H1 (cell line): ENCODE results near the gene SH3RF3. TPM values are rescaled to one million over a fixed set of nuclear protein-coding genes. Genes with fewer than 3 reads are reported as not detected.

Experiments used
- CTCF ChIA-PET: fragments of 300-600 bp; sonication (Branson Sonifier 250); formaldehyde crosslinking; loops from one replicate; lab custom pipeline; 2021; ENCODE audit not compliant: partially characterized antibody; lab: Charles Lee
- POLR2A ChIA-PET: fragments of 300-600 bp; sonication (Branson Sonifier 250); formaldehyde crosslinking; loops from one replicate; lab custom pipeline; 2021; ENCODE audit warnings: inconsistent platforms; ENCODE audit not compliant: partially characterized antibody; lab: Charles Lee
- DNase-seq, 2 experiments: peaks; one replicate each; pipeline versions ENCODE4 v3.0.0 to v3.0.0-alpha.2; 2010 to 2022; ENCODE audit warnings: low spot score in 2 of 2, low read depth in 1 of 2, mixed read lengths in 1 of 2
- FAIRE-seq: peaks from 2 replicates; lab custom pipeline; 2011; peaks lifted over from hg19 to GRCh38; lab: Jason Lieb, UNC
- H2AFZ ChIP-seq: 2 replicates; pipeline ENCODE4 v1.8.1; 2012; ENCODE audit warnings: low read length, inconsistent platforms
- H2AK5ac ChIP-seq: 2 replicates; pipeline ENCODE4 v1.6.1; 2013; ENCODE audit warnings: low read depth, low read length
- H2BK120ac ChIP-seq: replicated peaks from 2 replicates; pipeline ENCODE3; 2013; ENCODE audit warnings: low read depth, low read length, inconsistent platforms
- H2BK12ac ChIP-seq: 2 replicates; pipeline ENCODE4 v1.6.1; 2013; ENCODE audit warnings: low read depth, low read length
- H2BK15ac ChIP-seq: 2 replicates; pipeline ENCODE4 v1.6.1; 2013; ENCODE audit warnings: low read length
- H2BK20ac ChIP-seq: 2 replicates; pipeline ENCODE4 v1.6.1; 2013; ENCODE audit warnings: low read length
- H2BK5ac ChIP-seq: 2 replicates; pipeline ENCODE4 v1.6.1; 2013; ENCODE audit warnings: low read depth, low read length
- H3K14ac ChIP-seq: 2 replicates; pipeline ENCODE4 v1.6.1; 2013; ENCODE audit warnings: inconsistent platforms; ENCODE audit not compliant: insufficient read length
- H3K18ac ChIP-seq: 2 replicates; pipeline ENCODE4 v1.6.1; 2013; ENCODE audit warnings: low read length; ENCODE audit errors: extremely low read depth
- H3K23ac ChIP-seq: 2 replicates; pipeline ENCODE4 v1.6.1; 2013; ENCODE audit warnings: inconsistent platforms; ENCODE audit not compliant: insufficient read length
- H3K23me2 ChIP-seq: 2 replicates; pipeline ENCODE4 v1.6.1; 2013; ENCODE audit warnings: low read depth, low read length
- H3K27ac ChIP-seq: 2 replicates; pipeline ENCODE4 v1.6.1; 2011; ENCODE audit warnings: low read depth, low read length, inconsistent platforms
- H3K27me3 ChIP-seq, 4 experiments: replicated peaks in 1 of 4; 1 replicate in 1 of 4; 2 replicates in 3 of 4; pipeline versions ENCODE4 v1.6.1 to v1.8.1; 2011 to 2013; ENCODE audit warnings: low read length in 3 of 4, mild to moderate bottlenecking in 3 of 4, inconsistent platforms in 2 of 4, mixed read lengths in 2 of 4, moderate library complexity in 1 of 4; ENCODE audit not compliant: control insufficient read depth in 3 of 4, insufficient read depth in 3 of 4; ENCODE audit errors: extremely low read depth in 1 of 4
- H3K36me3 ChIP-seq, 4 experiments: 2 replicates each; pipeline versions ENCODE4 v1.6.1 to v1.8.1; 2011 to 2013; ENCODE audit warnings: mild to moderate bottlenecking in 4 of 4, low read length in 3 of 4, moderate library complexity in 2 of 4, control low read depth in 1 of 4, inconsistent platforms in 1 of 4; ENCODE audit not compliant: insufficient read depth in 4 of 4, control insufficient read depth in 2 of 4
- H3K4ac ChIP-seq: replicated peaks from 2 replicates; pipeline ENCODE3; 2013; ENCODE audit warnings: low read length, low read depth, mixed read lengths, inconsistent platforms; ENCODE audit not compliant: insufficient read length
- H3K4me1 ChIP-seq, 4 experiments: replicated peaks in 1 of 4; 1 replicate in 1 of 4; 2 replicates in 3 of 4; pipeline versions ENCODE4 v1.6.1 to v1.8.1; 2011 to 2013; ENCODE audit warnings: low read length in 3 of 4, inconsistent platforms in 2 of 4, mixed read lengths in 1 of 4; ENCODE audit not compliant: insufficient read depth in 4 of 4, control insufficient read depth in 3 of 4
- H3K4me2 ChIP-seq, 2 experiments: 2 replicates each; pipeline versions ENCODE4 v1.6.1 to v1.8.1; 2011 to 2013; ENCODE audit warnings: low read depth in 2 of 2, low read length in 2 of 2, control low read depth in 1 of 2, inconsistent platforms in 1 of 2, mild to moderate bottlenecking in 1 of 2; ENCODE audit not compliant: insufficient read depth in 1 of 2
- H3K4me3 ChIP-seq, 4 experiments: fragments of 200-600, 300-600 bp in 1 of 4; sonication (generic), shearing (Covaris generic), sonication (Bioruptor Twin) in 1 of 4; 2 replicates each; pipeline versions ENCODE4 v1.5.1 to v1.8.1; 2011 to 2016; ENCODE audit warnings: low read length in 4 of 4, low read depth in 3 of 4, control low read depth in 2 of 4, inconsistent platforms in 2 of 4, mild to moderate bottlenecking in 2 of 4, mixed read lengths in 1 of 4, moderate library complexity in 1 of 4; ENCODE audit not compliant: insufficient read depth in 2 of 4; ENCODE audit errors: extremely low read depth in 1 of 4
- H3K56ac ChIP-seq: replicated peaks from 2 replicates; pipeline ENCODE3; 2013; ENCODE audit warnings: low read depth, mild to moderate bottlenecking, mixed read lengths, low read length, inconsistent platforms; ENCODE audit not compliant: insufficient read length
- H3K79me1 ChIP-seq: 2 replicates; pipeline ENCODE4 v1.6.1; 2013; ENCODE audit warnings: low read depth, low read length, control low read depth
- H3K79me2 ChIP-seq, 2 experiments: 2 replicates each; pipeline versions ENCODE4 v1.6.1 to v1.8.1; 2012 to 2013; ENCODE audit warnings: low read length in 2 of 2, mild to moderate bottlenecking in 2 of 2, inconsistent platforms in 1 of 2; ENCODE audit not compliant: insufficient read depth in 2 of 2, control insufficient read depth in 1 of 2
- H3K9ac ChIP-seq, 4 experiments: replicated peaks in 1 of 4; 1 replicate in 1 of 4; 2 replicates in 3 of 4; pipeline versions ENCODE4 v1.6.1 to v1.8.1; 2011 to 2013; ENCODE audit warnings: low read depth in 3 of 4, low read length in 3 of 4, control low read depth in 2 of 4, mild to moderate bottlenecking in 2 of 4, moderate library complexity in 2 of 4, inconsistent platforms in 1 of 4; ENCODE audit errors: extremely low read depth in 1 of 4
- H3K9me3 ChIP-seq, 2 experiments: 2 replicates each; pipeline versions ENCODE4 v1.6.1 to v1.8.1; 2012 to 2013; ENCODE audit warnings: mild to moderate bottlenecking in 2 of 2, moderate library complexity in 2 of 2, control low read depth in 1 of 2, inconsistent platforms in 1 of 2, low read depth in 1 of 2, low read length in 1 of 2, mixed read lengths in 1 of 2; ENCODE audit not compliant: insufficient read depth in 2 of 2
- H4K20me1 ChIP-seq, 2 experiments: replicated peaks in 1 of 2; 2 replicates each; pipeline versions ENCODE3 to v1.8.1; 2011 to 2013; ENCODE audit warnings: inconsistent platforms in 2 of 2, low read length in 2 of 2, mild to moderate bottlenecking in 1 of 2; ENCODE audit not compliant: insufficient read depth in 2 of 2, control insufficient read depth in 1 of 2
- H4K5ac ChIP-seq: 2 replicates; pipeline ENCODE4 v1.6.1; 2013; ENCODE audit warnings: low read length, low read depth, mixed read lengths, inconsistent platforms; ENCODE audit not compliant: insufficient read length
- H4K8ac ChIP-seq: 2 replicates; pipeline ENCODE4 v1.8.0; 2013; ENCODE audit warnings: mild to moderate bottlenecking, moderate library complexity, low read length, inconsistent platforms; ENCODE audit not compliant: insufficient read depth; ENCODE audit errors: extremely low read depth
- H4K91ac ChIP-seq: replicated peaks from 2 replicates; pipeline ENCODE3; 2013; ENCODE audit warnings: low read length, mixed read lengths, inconsistent platforms; ENCODE audit not compliant: insufficient read length
- EZH2 ChIP-seq: fragments of 200-600 bp; sonication (generic); IDR thresholded peaks from 2 replicates; pipeline ENCODE4 v1.7.1; 2012; ENCODE audit warnings: low read depth, mild to moderate bottlenecking, moderate library complexity, low read length, inconsistent platforms; ENCODE audit not compliant: severe bottlenecking
- GABPA ChIP-seq: IDR thresholded peaks from 2 replicates; pipeline ENCODE4 v1.6.1; 2011; ENCODE audit warnings: mild to moderate bottlenecking, low read length, moderate library complexity, borderline replicate concordance; ENCODE audit not compliant: insufficient read depth
- GTF2F1 ChIP-seq: IDR thresholded peaks from 2 replicates; pipeline ENCODE4 v1.6.1; 2012; ENCODE audit warnings: low read depth, low read length, improper control_type of control experiment, borderline replicate concordance
- JUND ChIP-seq: IDR thresholded peaks from 2 replicates; pipeline ENCODE4 v1.6.1; 2011; ENCODE audit warnings: mild to moderate bottlenecking, improper control_type of control experiment, low read length
- KDM4A ChIP-seq: IDR thresholded peaks from one replicate; pipeline ENCODE4 v1.7.1; 2012; ENCODE audit warnings: low read depth, mild to moderate bottlenecking, moderate library complexity, low read length, inconsistent platforms; ENCODE audit not compliant: severe bottlenecking
- RAD21 ChIP-seq, 2 experiments: IDR thresholded peaks in 1 of 2; conservative IDR thresholded peaks in 1 of 2; 2 replicates each; pipeline ENCODE4 v1.6.1; 2011; ENCODE audit warnings: low read depth in 2 of 2, low read length in 2 of 2, improper control_type of control experiment in 1 of 2, inconsistent platforms in 1 of 2, mild to moderate bottlenecking in 1 of 2, moderate library complexity in 1 of 2
- RBBP5 ChIP-seq: IDR thresholded peaks from 2 replicates; pipeline ENCODE4 v1.7.1; 2012; ENCODE audit warnings: low read depth, mild to moderate bottlenecking, inconsistent platforms, low read length, moderate library complexity, borderline replicate concordance
- RXRA ChIP-seq: IDR thresholded peaks from 2 replicates; pipeline ENCODE4 v1.6.1; 2011; ENCODE audit warnings: low read depth, mild to moderate bottlenecking, low read length, moderate library complexity; ENCODE audit not compliant: insufficient read depth
- SIN3A ChIP-seq, 2 experiments: IDR thresholded peaks in 1 of 2; conservative IDR thresholded peaks in 1 of 2; 2 replicates each; pipeline ENCODE4 v1.6.1; 2011 to 2012; ENCODE audit warnings: low read length in 2 of 2, improper control_type of control experiment in 1 of 2, low read depth in 1 of 2, mild to moderate bottlenecking in 1 of 2
- WGBS, 2 experiments: shearing (Covaris generic) in 1 of 2; methylation state at CpG; one replicate each; pipeline versions ENCODE4 v1.1.6 to v1.1.7; 2013 to 2015; ENCODE audit warnings: low lambda C conversion rate in 2 of 2, mixed read lengths in 2 of 2, inconsistent platforms in 1 of 2, low coverage in 1 of 2, missing lambda C conversion rate in 1 of 2; ENCODE audit not compliant: insufficient replicate concordance in 2 of 2, insufficient coverage in 1 of 2, insufficient read length in 1 of 2; ENCODE audit errors: extremely low coverage in 1 of 2, missing lambda C conversion rate in 1 of 2; 5-methylcytosine and 5-hydroxymethylcytosine counted together
- polyA plus RNA-seq, 7 experiments: library from polyadenylated mRNA; depleted of rRNA in 3 of 7; stranded (reverse) in 5 of 7; unstranded in 2 of 7; fragments of >200 nt in 5 of 7; fragments of 200-250 nt in 2 of 7; gene quantifications; 1 replicate in 5 of 7; 2 replicates in 1 of 7; 4 replicates in 1 of 7; pipeline versions ENCODE4 v1.2.1 to v1.2.3, GENCODE V29; 2011 to 2013; ENCODE audit warnings: missing spikeins in 2 of 7, mixed read lengths in 2 of 7
- total RNA-seq: library from RNA; stranded (reverse); fragmentation: NEBNext Ultra II Directional; extraction: Animal tissue kit (Norgen Biotek cat#: 25700); gene quantifications from 2 replicates; pipeline ENCODE4 v1.2.1, GENCODE V29; 2021
- TF ChIP-seq, protein P1 (sequence below), 3 experiments: IDR thresholded peaks; 1 replicate in 2 of 3; 2 replicates in 1 of 3; pipeline versions ENCODE4 v1.5.1 to v1.6.1; 2011; ENCODE audit warnings: low read length in 3 of 3, mild to moderate bottlenecking in 3 of 3, inconsistent platforms in 2 of 3, low read depth in 1 of 3, moderate library complexity in 1 of 3; ENCODE audit not compliant: insufficient read depth in 1 of 3; ENCODE audit errors: control extremely low read depth in 1 of 3

The SH3RF3 gene
- total and polyA plus RNA-seq, 2 of the 8 experiments (the other 6 are each of a cell fraction or from before 2014, with no cell fraction given) = 0.11 to 0.65 TPM

GRCh38 chr2:109321570-109321969 is 192.6 kb downstream of the SH3RF3 start:
- Histone ChIP-seq H3K79me2 (no peaks in the 10 kb centered on the region), H3K27me3 (no peaks in the 10 kb centered on the region), H3K14ac (no peak overlapping the region), H2BK15ac (no peak overlapping the region), H3K9ac (no peak overlapping the region), H3K4me2 (no peak overlapping the region), H3K36me3 (no peaks in the 10 kb centered on the region), H4K8ac (no peak overlapping the region), H4K91ac (no peak overlapping the region), H3K27ac (no peak overlapping the region), H4K5ac (no peak overlapping the region), H2AK5ac (no peak overlapping the region), H2AFZ (no peak overlapping the region), H3K4me3 (no peak overlapping the region), H2BK12ac (no peak overlapping the region), H3K56ac (no peak overlapping the region), H3K9me3 (no peaks in the 10 kb centered on the region), H4K20me1 (no peaks in the 10 kb centered on the region), H3K4ac (no peak overlapping the region), H3K79me1 (no peaks in the 10 kb centered on the region), H2BK5ac (no peak overlapping the region), H2BK20ac (no peak overlapping the region), H3K23me2 (no peaks in the 10 kb centered on the region), H3K4me1 (peaks cover 0 to 8% (median 0%) of the 10 kb centered on the region in 4 experiments; a peak in 1 of 7 replicates), H3K18ac (no peak overlapping the region), H2BK120ac (no peak overlapping the region), H3K23ac (no peak overlapping the region)
- ChIA-PET POLR2A (no interaction called here), CTCF (interaction anchor here (1.5 kb wide), 1 partner anchor 12 kb away, joined by 12 read pairs; no protein-coding TSS in a partner anchor)
- no peak for DNase-seq
- no peak for FAIRE-seq
- 87% methylated on average over 3 of the region's 3 CpGs; no CpG with 5 or more reads in 1 of the 2 experiments for WGBS, 2 experiments
- TF ChIP-seq JUND = no peak
- no peak for TF ChIP-seq EZH2
- TF ChIP-seq KDM4A = no peak
- no peak for TF ChIP-seq RAD21 (IDR thresholded peaks at IDR 0.05 in 1 of 2, conservative IDR thresholded peaks at IDR 0.05 in 1 of 2; ENCODE audit: low read depth in 2 of 2, low read length in 2 of 2)
- no peak for TF ChIP-seq RXRA
- TF ChIP-seq GABPA = no peak
- TF ChIP-seq, protein P1, sequence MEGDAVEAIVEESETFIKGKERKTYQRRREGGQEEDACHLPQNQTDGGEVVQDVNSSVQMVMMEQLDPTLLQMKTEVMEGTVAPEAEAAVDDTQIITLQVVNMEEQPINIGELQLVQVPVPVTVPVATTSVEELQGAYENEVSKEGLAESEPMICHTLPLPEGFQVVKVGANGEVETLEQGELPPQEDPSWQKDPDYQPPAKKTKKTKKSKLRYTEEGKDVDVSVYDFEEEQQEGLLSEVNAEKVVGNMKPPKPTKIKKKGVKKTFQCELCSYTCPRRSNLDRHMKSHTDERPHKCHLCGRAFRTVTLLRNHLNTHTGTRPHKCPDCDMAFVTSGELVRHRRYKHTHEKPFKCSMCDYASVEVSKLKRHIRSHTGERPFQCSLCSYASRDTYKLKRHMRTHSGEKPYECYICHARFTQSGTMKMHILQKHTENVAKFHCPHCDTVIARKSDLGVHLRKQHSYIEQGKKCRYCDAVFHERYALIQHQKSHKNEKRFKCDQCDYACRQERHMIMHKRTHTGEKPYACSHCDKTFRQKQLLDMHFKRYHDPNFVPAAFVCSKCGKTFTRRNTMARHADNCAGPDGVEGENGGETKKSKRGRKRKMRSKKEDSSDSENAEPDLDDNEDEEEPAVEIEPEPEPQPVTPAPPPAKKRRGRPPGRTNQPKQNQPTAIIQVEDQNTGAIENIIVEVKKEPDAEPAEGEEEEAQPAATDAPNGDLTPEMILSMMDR (IDR thresholded peaks at IDR 0.05; ENCODE audit: control extremely low read depth in 1 of 3, insufficient read depth in 1 of 3, low read depth in 1 of 3, low read length in 3 of 3) = no peak
- TF ChIP-seq GTF2F1 = no peak
- no peak for TF ChIP-seq RBBP5
- no peak for TF ChIP-seq SIN3A (conservative IDR thresholded peaks at IDR 0.05 in 1 of 2, IDR thresholded peaks at IDR 0.05 in 1 of 2; ENCODE audit: low read depth in 1 of 2, low read length in 2 of 2)
